GM19395 (cell line): ENCODE measurements around the gene CSKMT.
"Not testable (repeated sequence)": the region's sequence is repeated elsewhere in the genome, so short reads cannot be mapped to it uniquely, and the experiment has no call there.

Experiments
- ATAC-seq: cut with Tn5 transposase; IDR thresholded peaks from one replicate; pipeline ENCODE4 v1.9.1; 2021; ENCODE audit warnings: mild to moderate bottlenecking, moderate library complexity; ENCODE audit not compliant: unreplicated experiment

The CSKMT gene

GRCh38 chr11:62665075-62665598 is at the start of gene CSKMT, which contains the start of gene C11orf98:
TSS of gene CSKMT (plus strand) at chr11:62665312. CDS start at chr11:62665880, 568 bp downstream.
TSS of gene C11orf98 (minus strand) at chr11:62665210. CDS start at chr11:62665169, 41 bp downstream.
- ATAC-seq: peak; percentile 84

GRCh38 chr11:62615521-62615920 is 49.6 kb upstream of the CSKMT start:
- ATAC-seq: no peak

- not testable (repeated sequence) for ATAC-seq
These were observed 48.2 kb upstream of the CSKMT start for GRCh38 chr11:62616957-62617356.

DNA sequence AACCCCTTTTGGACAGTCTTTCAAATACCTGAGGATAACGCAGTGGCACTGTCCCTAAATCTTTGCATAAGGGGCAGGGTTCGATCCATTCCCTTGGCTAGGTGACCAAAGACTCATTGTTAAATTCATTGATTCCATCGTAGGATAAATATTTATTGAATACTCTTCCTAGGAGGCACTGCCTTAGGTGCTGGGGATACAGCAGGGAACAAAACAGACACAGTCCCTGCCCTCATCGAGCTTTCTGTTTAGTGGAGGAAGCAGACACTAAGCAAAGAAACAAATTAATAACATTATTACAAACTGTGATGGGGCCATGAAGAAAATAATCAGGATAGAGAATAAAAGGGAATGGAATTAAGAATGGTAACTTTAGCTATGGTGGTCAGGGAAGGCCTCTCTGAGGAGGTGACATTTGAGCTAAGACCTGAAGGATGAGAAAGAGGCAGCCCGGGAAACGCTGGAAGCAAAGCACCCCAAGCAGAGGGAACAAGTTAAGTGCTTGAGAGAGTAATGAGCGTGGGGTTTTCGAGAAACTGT is 44.0 kb upstream of the CSKMT start:
- no peak for ATAC-seq

DNA sequence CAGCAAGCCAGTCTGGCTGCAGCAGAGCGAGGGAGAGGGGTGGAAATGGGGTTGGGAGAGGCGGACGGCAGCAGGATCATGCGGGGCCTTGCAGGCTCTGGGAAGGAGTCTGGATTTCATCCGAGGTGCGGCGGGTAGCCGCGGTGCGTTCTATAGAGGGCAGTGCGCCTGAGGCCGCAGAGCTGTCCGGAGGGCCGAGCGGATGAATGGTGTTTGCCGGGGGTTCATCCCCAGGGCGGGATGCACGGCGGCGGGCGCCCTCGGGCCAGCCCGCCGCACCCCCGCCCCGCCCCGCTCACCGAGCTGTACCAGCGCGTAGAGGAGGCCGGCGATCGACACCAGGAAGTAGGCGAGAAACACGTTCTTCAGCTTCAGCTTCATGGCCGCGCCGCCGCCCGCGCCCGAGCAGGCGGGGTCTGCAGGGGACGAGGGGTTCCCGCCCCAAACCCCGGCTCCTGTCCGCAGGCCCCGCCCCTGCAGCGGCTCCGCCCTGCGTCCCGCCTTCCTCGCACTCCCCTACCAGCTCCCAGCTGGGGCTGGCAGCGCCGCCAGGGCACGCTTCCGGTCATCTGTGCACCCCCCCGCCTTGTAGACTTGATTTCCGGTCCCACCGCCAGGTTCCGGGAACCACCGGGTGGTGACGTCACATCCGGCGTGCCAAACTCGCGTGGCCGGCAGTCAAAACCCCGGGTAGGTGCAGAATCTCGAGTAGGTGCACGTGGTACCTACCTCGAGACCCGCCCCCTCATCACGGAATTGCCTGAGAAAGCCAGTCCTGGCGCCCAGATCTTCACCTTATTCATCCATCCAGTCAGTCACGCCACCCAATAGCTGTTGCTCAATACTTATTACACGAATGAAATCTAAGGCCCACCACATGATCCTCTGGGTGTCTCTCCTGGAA is 43.3 kb upstream of the CSKMT start, which contains the start of gene B3GAT3:
Gene B3GAT3, minus strand, starts transcription at position 420 of the 904 bp plus-strand sequence. Its CDS starts 39 bp downstream, at position 381.
- ATAC-seq: peak; percentile 91

DNA sequence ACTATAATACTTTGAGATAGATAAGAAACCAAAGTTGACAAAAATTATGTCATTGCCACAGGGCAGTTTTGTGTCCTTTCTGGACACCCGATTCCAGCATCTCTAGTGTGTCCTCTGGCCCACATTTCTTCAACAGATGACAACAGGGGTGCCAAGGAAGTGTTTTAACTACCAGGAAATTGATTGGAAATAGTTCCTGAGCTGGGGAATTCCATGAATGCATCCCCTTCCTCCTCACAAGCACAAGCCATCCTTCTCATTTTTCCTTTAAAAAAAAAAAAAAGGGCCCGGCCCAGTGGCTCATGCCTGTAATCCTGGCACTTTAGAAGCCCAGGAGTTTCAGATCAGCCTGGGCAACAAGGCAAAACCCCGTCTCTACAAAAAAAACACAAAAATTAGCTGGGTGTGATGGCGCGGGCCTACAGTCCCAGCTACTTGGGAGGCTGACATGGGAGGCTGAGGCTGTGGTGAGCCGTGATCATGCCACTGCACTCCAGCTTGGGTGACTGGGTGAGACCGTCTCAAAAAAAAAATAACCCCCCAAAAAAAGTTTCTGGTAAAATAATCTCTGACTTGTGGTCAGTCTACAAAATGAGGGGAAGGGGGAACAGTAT is 42.5 kb upstream of the CSKMT start:
- ATAC-seq: no peak

DNA sequence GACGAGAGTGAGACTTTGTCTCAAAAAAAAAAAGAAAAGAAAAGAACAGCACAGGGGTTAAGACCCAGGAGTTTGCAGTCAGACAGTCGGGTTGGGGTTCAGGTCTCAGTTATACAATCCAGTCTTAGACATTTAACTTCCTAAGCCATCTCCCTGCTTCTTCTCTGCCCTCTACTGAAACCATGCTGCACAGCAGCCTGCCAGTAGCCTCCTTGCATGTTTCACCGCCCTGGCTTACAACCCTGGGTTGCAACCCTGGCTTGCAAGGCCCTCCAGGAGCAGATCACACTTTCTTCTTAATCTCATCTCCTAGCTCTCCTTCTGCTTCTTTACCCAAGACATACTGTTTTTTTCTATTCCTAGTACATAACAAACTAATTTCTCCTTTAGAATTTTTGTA is 37.4 kb upstream of the CSKMT start:
- no peak for ATAC-seq

DNA sequence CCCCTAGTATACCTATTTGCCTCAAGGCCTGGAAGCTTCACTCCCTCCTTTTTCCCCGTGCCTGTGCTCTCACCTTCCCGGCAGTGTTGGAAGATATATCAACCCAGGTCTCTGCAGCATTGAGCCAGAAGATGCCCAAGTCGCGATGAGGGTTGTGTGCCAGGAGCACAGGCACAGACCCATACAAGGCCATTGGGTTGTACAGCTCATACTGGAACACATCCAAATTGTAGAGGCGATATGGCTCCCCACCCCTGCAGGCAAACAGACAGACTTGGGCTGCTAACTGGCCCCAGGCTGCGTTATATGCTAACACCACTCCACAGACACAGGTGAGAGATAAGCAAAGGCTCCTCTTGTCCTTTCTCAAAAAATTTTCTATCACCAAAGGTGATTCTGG is 32.6 kb upstream of the CSKMT start:
- no peak for ATAC-seq

DNA sequence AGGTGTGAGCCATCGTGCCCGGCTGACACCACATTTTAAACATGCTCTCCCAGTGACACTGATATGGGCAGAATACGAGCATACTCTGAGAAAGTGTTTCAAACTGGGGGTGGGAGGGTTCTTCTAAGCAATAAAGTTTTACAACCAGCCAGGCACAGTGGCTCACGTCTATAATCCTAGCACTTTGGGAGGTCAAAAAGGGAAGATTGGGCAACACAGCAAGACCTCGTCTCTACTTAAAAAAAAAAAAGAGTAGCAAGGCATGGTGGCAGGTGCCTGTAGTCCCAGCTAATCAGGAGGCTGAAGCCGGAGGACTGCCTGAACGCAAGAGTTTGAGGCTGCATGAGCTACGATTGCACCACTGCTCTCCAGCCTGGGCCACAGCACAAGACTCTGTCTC is 20.9 kb upstream of the CSKMT start:
- ATAC-seq: no peak

- ATAC-seq: no peak
These were observed 19.5 kb upstream of the CSKMT start for GRCh38 chr11:62645671-62645945.

GRCh38 chr11:62645946-62646824 is 18.9 kb upstream of the CSKMT start, which contains the start of gene GANAB:
TSS of gene GANAB (minus strand) at chr11:62646613. CDS start at chr11:62646599, 14 bp downstream.
- peak; percentile 89 for ATAC-seq

DNA sequence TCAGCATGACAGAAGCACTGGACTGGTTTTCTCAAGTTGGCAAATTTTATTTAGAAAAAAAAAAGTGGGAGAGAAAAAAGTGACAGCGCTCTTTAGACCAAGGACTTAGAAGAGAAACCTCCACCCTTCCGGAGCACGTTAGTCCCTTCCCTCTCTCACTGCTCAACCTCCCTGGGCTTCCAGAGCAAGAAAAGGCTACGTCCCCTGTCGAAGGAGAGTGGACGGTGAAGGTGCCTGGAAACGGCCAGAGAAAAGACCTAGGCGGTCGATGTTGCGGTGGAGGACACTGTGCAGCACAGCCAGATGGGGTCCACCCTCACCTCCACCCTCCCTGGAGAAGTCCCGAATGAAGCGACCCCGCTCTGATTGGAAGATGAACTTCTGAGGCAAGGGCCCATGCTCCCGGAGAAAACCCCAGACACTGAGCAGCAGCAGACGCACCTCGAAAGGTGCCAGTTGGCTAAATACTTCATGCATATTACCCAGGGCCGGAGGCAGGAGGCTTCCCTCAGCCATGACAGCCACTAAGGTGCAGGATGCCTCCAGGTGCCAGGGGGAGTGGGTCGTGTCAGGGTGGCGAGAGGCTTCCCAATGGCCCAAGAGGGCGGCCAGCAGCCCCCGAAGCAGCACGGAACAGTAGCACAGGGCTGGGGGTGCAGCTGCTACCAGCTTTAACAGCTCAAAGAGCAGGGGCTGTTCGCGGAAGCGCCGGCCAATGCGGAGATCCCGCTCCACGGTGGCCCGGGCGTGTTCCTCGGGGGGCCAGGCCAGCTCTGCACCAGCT is 18.1 kb upstream of the CSKMT start:
- no peak for ATAC-seq

GRCh38 chr11:62647609-62648005 is 17.5 kb upstream of the CSKMT start:
- ATAC-seq: no peak

GRCh38 chr11:62648185-62648966 is 16.7 kb upstream of the CSKMT start:
- no peak for ATAC-seq

DNA sequence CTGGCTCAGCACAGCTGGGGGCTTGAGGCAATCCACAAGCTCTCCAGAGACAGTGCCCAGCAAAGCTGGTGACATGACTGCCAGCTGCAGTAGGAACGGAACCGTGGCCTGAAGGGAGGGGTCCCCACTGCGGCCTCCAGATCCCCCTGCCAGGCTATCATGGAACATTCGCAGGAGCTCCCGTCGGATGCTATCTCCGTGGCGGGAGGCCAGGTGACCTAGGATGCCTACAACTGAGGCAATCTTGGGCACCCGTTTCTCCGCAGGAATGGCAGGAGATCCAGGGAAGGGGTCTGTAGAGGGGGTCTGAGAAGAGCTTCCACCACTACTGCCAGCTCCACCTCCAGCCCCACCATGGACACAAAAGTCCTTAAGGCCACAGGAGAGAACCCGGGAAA is 16.1 kb upstream of the CSKMT start:
- ATAC-seq: no peak

DNA sequence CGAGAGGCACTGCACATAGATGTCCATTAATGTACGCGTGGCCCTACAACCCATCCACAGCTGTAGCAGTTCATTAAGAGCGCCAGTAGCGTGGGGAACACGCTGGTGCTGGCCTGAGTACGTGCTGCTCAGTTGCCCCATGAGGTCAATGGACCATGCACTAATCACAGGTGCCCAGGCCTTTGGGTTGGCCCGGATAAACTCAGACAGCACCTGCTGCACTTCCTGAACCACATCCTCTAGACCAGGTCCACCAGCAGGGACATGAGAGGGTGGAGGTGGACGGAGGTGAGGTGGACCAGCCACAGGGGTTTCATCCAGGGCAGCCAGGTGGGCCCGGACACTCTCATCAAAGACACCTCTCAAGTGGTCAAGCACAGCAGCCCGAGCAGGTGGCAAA is 15.6 kb upstream of the CSKMT start:
- no peak for ATAC-seq

DNA sequence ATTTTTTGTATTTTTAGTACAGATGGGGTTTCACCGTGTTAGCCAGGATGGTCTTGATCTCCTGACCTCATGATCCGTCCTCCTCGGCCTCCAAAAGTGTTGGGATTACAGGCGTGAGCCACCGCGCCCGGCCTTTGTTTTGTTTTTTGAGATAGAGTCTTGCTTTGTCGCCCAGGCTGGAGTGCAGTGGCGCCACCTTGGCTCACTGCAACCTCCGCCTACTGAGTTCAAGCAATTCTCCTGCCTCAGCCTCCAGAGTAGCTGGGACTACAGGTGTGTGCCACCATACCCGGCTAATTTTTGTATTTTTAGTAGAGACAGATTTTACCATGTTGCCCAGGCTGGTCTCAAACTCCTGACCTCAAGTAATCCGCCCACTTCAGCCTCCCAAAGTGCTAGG is 14.8 kb upstream of the CSKMT start:
- not testable (repeated sequence) for ATAC-seq

DNA sequence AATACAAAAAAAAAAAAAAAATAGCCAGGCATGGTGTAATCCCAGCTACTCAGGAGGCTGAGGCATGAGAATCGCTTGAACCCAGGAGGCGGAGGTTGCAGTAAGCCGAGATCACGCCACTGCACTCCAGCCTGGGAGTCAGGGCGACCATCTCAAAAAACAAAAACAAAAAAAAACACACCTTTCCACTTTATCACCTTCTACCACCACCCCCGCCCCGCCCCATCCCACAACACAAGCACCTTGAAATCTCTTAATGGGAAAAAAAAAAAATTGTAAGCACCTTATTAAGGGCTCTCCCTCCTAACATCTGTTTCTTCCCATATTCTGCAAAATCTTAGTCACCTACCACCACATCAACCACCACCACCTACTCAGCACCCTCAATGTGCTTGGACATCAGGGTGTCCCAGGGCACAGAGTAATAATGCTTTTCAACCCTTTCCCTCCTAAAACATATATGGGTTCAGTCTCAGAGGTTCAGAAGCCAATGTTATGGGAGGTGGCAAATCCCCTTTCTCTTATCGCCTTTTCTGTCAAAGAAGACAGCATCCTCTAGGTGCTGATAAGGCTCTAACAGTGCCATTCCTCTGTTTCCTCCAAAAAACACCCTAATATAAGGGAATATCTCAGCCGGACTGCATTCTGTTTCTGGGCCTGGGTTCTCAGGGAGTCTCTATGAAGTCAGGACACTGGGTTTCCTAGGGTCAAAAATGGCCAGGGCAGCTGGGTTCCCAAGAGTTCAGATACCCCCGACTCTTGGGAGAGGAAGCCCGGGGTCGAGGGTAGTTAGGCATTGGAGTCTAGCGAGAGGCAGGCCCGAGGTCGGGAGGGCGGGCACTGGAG is 12.7 kb upstream of the CSKMT start:
- ATAC-seq: peak; percentile 3
